ENCODE data around the gene SRP14.

GRCh38 chr15:40002295-40002694 is 36.7 kb downstream of the SRP14 start:
- TF ChIP-seq, protein P1, sequence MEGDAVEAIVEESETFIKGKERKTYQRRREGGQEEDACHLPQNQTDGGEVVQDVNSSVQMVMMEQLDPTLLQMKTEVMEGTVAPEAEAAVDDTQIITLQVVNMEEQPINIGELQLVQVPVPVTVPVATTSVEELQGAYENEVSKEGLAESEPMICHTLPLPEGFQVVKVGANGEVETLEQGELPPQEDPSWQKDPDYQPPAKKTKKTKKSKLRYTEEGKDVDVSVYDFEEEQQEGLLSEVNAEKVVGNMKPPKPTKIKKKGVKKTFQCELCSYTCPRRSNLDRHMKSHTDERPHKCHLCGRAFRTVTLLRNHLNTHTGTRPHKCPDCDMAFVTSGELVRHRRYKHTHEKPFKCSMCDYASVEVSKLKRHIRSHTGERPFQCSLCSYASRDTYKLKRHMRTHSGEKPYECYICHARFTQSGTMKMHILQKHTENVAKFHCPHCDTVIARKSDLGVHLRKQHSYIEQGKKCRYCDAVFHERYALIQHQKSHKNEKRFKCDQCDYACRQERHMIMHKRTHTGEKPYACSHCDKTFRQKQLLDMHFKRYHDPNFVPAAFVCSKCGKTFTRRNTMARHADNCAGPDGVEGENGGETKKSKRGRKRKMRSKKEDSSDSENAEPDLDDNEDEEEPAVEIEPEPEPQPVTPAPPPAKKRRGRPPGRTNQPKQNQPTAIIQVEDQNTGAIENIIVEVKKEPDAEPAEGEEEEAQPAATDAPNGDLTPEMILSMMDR (conservative IDR thresholded peaks at IDR 0.05; ENCODE audit: low read length), result no peak
- TF ChIP-seq EZH2phosphoT487 (IDR thresholded peaks at IDR 0.05; ENCODE audit: borderline replicate concordance, low read depth, low read length), result no peak
